Stimulated activated CD8-positive, alpha-beta memory T cell treated with anti-CD3 and anti-CD28 coated beads, Interleukin-4, amount 100 ng/mL, for 4 hours (primary cell): Measurements from ENCODE around the gene PTCRA.

ENCODE experiments used
- DNase-seq, 2 donors: peaks; one replicate each; pipeline ENCODE4 v3.0.0-alpha.2; 2020; ENCODE audit warnings: low read depth in 2 of 2, low spot score in 1 of 2

The PTCRA gene

DNA sequence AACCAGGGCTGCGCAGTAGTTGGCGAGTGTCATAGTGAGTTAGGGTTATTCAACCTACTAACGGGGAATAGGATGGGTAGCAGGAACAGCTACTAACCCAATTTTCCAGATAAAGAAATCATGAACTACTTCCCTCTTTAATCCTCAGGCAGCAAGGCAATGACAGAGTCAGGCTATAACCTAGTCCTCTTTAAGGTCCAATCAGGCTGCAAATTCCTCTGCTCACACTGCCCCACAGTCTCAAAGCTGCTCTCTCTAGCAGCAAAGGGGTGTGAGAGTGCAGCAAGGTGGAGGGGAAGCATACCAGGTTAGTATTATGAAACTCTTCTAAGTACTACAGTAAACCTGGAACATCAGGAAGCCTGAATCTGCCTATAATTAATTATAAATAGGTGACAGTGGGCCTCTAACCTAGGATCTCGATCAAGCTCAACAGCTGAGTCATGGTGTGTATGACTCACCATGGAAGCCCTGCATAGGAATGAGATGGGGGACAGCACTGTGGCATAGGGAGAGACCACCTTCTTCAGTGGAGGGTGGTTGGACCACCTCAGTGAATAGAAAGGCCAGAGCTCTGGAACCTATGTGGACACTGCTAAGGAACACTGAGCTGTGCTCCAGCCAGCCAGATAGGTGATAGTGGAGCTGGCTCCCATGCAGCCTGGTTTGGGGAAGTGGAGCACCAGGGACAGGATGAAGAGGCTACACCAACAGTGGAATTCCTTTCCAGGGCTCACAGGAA lies 55.2 kb downstream of the PTCRA start:
- no peak for DNase-seq

DNA sequence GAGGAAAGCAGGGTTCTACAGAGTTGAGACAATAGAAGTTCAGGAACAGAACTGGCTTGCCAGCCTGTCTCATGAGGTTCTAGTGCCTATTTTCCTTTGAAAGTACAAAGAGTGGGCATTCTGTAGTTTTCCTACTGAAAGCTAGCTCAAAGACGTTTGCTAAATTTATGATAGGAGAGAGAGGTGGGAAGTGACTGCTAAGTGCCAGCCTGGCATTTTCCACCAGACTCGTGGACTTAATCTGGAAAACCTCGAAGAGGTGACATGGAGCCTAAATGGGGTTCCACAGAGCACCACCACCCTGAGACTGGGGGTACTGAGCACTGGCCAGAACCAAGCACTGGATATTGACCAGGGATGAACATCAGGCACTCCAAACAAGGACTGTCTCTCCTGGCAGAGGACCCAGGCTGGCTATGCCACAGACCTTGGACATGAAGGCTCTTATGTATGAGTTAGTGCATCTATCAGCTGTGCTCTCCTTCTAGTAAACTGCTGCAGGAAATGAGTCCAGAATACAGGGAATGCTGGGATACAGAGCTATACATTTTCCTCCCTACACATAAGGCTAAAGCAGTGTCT lies 56.0 kb downstream of the PTCRA start:
- no peak for DNase-seq

DNA sequence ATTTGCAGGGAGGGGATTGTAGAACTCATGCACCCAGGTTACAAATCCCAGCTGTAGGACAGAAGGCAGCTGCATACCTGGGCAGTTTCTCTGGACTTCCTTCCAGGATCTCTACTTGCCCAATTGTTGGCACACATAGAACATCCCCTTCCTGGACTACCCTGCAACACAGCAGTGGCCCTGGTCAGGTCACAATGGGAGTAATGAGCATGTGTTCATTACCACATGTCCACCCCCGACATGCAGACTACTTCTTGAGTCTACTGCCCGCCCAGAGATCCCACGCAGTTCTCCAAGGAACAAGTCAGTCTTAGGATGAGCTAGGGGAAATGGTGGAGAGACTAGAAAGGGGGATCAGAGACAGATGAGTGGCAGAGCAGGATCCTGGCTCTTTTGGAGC lies 58.1 kb downstream of the PTCRA start:
- DNase-seq = no peak

DNA sequence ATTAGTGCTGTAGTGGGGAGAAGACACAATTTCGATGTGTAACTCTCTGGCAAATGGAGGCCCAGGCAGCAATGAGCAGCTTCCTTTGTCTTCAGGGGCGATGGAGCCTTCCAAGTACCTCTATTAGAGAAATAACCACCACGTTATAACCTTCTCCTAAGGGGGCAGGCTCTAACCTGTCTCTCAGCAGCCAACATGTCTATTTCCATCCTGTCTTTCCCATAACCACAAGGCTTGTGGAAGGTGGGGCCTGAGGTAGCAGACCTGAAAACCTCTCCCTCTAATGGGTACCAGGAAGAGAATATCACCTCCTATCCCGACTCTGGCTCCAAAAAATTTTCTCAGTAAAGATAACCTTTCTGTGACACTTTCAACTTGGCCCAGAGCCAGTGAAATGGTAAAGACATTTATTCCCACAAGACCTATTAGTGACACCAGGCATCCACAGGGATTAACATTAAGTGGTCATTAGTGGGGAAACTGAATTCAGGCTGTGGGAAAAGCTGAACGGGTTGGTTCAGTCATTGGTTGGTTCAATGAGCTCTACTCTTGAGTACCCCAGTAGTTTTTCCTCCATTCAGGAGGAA lies 59.2 kb downstream of the PTCRA start:
- DNase-seq = no peak
